Measurements from ENCODE around the gene RASSF3. TPM values are rescaled to one million over a fixed set of nuclear protein-coding genes. Genes with fewer than 3 reads are reported as not detected.

RASSF3 gene
- 6.8 and 9.4 TPM in 2 replicates for total RNA-seq (2012; rRNA removed)

DNA sequence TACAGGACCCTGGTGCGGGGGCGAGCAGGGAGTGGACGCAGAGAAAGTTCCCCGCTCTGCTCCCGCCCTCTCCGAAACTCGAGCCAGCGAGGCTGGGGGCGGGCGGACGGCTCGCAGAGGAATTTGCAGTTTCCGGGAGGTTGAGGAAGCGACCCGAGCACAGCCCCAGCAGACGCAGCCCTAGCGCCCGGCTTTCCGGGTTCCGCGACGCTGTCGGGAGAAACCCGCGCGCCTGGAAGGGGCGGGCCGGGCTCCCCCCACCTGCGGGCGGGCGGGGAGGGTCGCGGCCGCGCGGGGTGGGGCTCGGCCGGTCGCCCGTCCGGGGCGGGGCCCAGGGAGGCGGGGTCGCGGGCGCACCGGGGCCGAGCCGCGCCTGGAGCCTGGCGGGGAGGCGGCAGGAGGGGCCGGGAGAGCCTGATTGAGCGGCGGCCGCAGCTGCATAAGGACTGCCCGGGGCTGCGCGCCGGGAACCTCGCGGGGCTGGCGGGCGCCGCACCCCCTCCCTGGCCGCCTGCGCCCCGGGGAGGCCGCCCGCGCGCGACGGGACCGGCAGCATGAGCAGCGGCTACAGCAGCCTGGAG lies at the start of gene RASSF3:
TSS of gene RASSF3 (plus strand) at position 417 of the 581 bp plus-strand sequence. CDS start at position 555, 138 bp downstream.
- Histone ChIP-seq H3K4me2 (ENCODE audit: low read length) (peak within 1 kb of the TSS; percentile 83), H3K36me3 (ENCODE audit: insufficient read depth, low read length) (no peaks in the 10 kb centered on the region), H3K27me3 (ENCODE audit: control insufficient read depth, insufficient read depth, low read length) (no peaks in the 10 kb centered on the region), H3K4me3 (ENCODE audit: low read length) (peak within 1 kb of the TSS; percentile 82), H3K4me1 (ENCODE audit: control insufficient read depth, insufficient read depth, low read length) (peaks cover 12% of the 10 kb centered on the region), H3K9me3 (replicated peaks; ENCODE audit: low read length) (no peaks in the 10 kb centered on the region), H3K9ac (ENCODE audit: low read depth, low read length) (peak within 1 kb of the TSS; percentile 88)

DNA sequence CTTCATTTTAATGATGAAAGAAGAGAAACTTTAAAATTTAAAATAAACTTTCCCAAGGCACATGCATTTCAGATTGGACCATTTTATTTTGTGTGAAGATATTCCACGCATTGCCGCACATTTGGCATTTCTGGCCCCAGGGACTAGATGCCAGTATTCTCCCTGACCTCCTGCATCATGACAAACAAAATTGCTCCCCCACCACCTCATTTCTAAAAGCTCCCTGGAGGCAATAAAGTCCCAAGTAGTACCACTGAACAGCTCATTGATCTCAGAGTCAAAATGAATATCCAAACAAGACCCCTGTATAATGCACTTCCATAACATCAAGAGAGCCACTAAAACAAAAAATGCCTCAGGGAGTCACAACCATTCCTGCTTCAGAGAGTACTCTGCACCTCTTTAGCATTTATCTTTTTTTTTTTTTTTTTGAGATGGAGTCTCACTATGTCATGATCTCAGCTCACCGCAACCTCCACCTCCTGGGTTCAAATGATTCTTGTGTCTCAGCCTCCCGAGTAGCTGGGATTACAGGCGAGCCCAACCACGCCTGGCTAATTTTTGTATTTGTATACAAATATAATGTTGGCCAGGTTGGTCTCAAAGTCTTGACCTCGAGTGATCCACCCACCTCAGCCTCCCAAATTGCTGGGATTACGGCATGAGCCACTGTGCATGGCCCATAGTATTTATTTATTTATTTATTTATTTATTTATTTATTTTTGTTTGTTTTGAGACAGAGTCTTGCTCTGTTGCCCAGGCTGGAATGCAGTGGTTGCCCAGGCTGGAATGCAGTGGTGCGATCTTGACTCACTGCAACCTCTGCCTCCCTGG lies 48.8 kb upstream of the RASSF3 start:
- Histone ChIP-seq H3K4me2 (ENCODE audit: low read length) (peak overlapping the region; percentile 42), H3K27me3 (ENCODE audit: control insufficient read depth, insufficient read depth, low read length) (peaks cover 31% of the 10 kb centered on the region), H3K4me3 (ENCODE audit: low read length) (no peak overlapping the region), H3K36me3 (ENCODE audit: insufficient read depth, low read length) (no peaks in the 10 kb centered on the region), H3K9me3 (replicated peaks; ENCODE audit: low read length) (no peaks in the 10 kb centered on the region), H3K4me1 (ENCODE audit: control insufficient read depth, insufficient read depth, low read length) (peaks cover 15% of the 10 kb centered on the region), H3K9ac (ENCODE audit: low read depth, low read length) (no peak overlapping the region)

GRCh38 chr12:64566122-64566521 lies 44.2 kb upstream of the RASSF3 start:
- Histone ChIP-seq H3K9ac (ENCODE audit: low read depth, low read length) (no peak overlapping the region), H3K4me2 (ENCODE audit: low read length) (no peak overlapping the region), H3K9me3 (replicated peaks; ENCODE audit: low read length) (no peaks in the 10 kb centered on the region), H3K36me3 (ENCODE audit: insufficient read depth, low read length) (no peaks in the 10 kb centered on the region), H3K27me3 (ENCODE audit: control insufficient read depth, insufficient read depth, low read length) (peaks cover 39% of the 10 kb centered on the region), H3K4me3 (ENCODE audit: low read length) (no peak overlapping the region), H3K4me1 (ENCODE audit: control insufficient read depth, insufficient read depth, low read length) (peaks cover 6% of the 10 kb centered on the region)

GRCh38 chr12:64566831-64567517 lies 43.3 kb upstream of the RASSF3 start:
- Histone ChIP-seq H3K4me3 (ENCODE audit: low read length) (no peak overlapping the region), H3K9ac (ENCODE audit: low read depth, low read length) (no peak overlapping the region)

DNA sequence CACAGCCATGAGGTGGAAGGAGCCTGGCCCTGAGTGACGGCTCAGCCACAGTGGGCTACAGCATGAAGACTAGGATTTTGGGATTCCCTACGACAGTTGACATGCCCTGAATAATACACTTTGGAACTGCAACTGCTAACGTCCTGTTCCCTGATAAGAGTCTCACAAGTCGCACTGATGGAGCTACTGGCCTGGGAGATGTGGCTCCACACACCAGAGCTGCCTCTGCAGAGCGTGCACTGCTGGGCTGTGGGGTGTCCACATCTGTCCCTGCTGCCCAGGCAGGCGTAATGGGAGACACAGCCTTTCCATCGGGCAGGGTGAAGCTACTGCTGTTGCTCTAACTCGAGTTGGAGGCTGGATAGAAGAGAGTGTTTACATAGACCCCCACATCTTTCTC lies 42.7 kb upstream of the RASSF3 start:
- Histone ChIP-seq H3K4me3 (ENCODE audit: low read length) (no peak overlapping the region), H3K4me2 (ENCODE audit: low read length) (no peak overlapping the region), H3K4me1 (ENCODE audit: control insufficient read depth, insufficient read depth, low read length) (no peaks in the 10 kb centered on the region), H3K9ac (ENCODE audit: low read depth, low read length) (no peak overlapping the region), H3K36me3 (ENCODE audit: insufficient read depth, low read length) (no peaks in the 10 kb centered on the region), H3K27me3 (ENCODE audit: control insufficient read depth, insufficient read depth, low read length) (peaks cover 52% of the 10 kb centered on the region), H3K9me3 (replicated peaks; ENCODE audit: low read length) (no peaks in the 10 kb centered on the region)

More at GRCh38 chr12:64566831-64567517, 43.3 kb upstream of the RASSF3 start:
- Histone ChIP-seq H3K9me3 (replicated peaks; ENCODE audit: low read length) (no peaks in the 10 kb centered on the region), H3K4me2 (ENCODE audit: low read length) (no peak overlapping the region), H3K4me1 (ENCODE audit: control insufficient read depth, insufficient read depth, low read length) (no peaks in the 10 kb centered on the region), H3K36me3 (ENCODE audit: insufficient read depth, low read length) (no peaks in the 10 kb centered on the region), H3K27me3 (ENCODE audit: control insufficient read depth, insufficient read depth, low read length) (peaks cover 48% of the 10 kb centered on the region)

DNA sequence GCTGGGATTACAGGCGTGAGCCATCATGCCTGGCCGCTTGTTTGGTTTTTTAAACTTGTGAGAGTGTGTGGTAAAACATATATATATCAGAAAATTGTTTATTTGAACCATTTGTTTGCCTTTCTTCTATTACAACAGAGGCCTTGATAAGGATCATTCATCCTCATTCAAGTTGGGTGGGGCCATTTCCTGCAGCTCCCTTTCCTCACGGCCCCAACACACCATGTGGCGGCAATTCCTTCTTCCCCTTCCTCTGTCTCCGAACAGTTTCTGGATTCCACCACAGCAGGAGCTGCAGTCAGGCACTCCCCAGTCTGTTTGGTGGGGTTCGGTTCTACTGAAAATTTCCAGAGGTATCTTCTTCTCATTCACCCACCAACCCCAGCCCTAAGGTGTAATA lies 42.0 kb upstream of the RASSF3 start:
- Histone ChIP-seq H3K4me3 (ENCODE audit: low read length) (no peak overlapping the region), H3K27me3 (ENCODE audit: control insufficient read depth, insufficient read depth, low read length) (peaks cover 59% of the 10 kb centered on the region), H3K9ac (ENCODE audit: low read depth, low read length) (no peak overlapping the region), H3K36me3 (ENCODE audit: insufficient read depth, low read length) (no peaks in the 10 kb centered on the region), H3K4me2 (ENCODE audit: low read length) (no peak overlapping the region), H3K9me3 (replicated peaks; ENCODE audit: low read length) (no peaks in the 10 kb centered on the region), H3K4me1 (ENCODE audit: control insufficient read depth, insufficient read depth, low read length) (no peaks in the 10 kb centered on the region)

- H3K27me3 ChIP-seq (ENCODE audit: control insufficient read depth, insufficient read depth, low read length) = peaks cover 62% of the 10 kb centered on the region
- no peak overlapping the region for H3K4me2 ChIP-seq (ENCODE audit: low read length)
- H3K4me3 ChIP-seq (ENCODE audit: low read length) = no peak overlapping the region
- H3K36me3 ChIP-seq (ENCODE audit: insufficient read depth, low read length) = no peaks in the 10 kb centered on the region
- peaks cover 6% of the 10 kb centered on the region for H3K9me3 ChIP-seq (replicated peaks; ENCODE audit: low read length)
- no peak overlapping the region for H3K9ac ChIP-seq (ENCODE audit: low read depth, low read length)
- no peaks in the 10 kb centered on the region for H3K4me1 ChIP-seq (ENCODE audit: control insufficient read depth, insufficient read depth, low read length)
Measured at GRCh38 chr12:64569923-64570691, 40.2 kb upstream of the RASSF3 start.

DNA sequence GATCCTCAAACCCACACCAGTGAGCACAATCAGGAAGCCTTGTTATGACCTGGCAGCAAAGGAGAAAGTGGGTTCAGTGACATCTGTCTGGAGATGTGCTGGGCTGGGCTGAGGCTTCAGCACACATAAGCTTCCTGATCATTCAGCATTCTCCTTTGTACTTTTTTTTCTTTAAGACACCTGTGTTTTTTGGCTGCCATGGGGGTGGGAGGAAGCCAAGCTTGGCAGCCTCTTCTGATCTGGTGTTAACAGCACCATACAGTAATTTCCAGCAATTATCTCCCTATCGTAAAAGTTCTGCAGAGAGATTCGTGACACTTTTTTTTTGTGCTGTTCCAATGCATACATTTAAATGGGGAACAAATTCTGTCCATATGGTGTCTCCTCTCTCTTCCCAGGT lies 38.9 kb upstream of the RASSF3 start:
- no peak overlapping the region for H3K9ac ChIP-seq (ENCODE audit: low read depth, low read length)
- H3K4me1 ChIP-seq (ENCODE audit: control insufficient read depth, insufficient read depth, low read length) = no peaks in the 10 kb centered on the region
- no peaks in the 10 kb centered on the region for H3K36me3 ChIP-seq (ENCODE audit: insufficient read depth, low read length)
- H3K27me3 ChIP-seq (ENCODE audit: control insufficient read depth, insufficient read depth, low read length) = peaks cover 59% of the 10 kb centered on the region
- H3K4me2 ChIP-seq (ENCODE audit: low read length) = no peak overlapping the region
- no peak overlapping the region for H3K4me3 ChIP-seq (ENCODE audit: low read length)
- H3K9me3 ChIP-seq (replicated peaks; ENCODE audit: low read length) = peaks cover 6% of the 10 kb centered on the region

- Histone ChIP-seq H3K36me3 (ENCODE audit: insufficient read depth, low read length) (no peaks in the 10 kb centered on the region), H3K9ac (ENCODE audit: low read depth, low read length) (no peak overlapping the region), H3K27me3 (ENCODE audit: control insufficient read depth, insufficient read depth, low read length) (peaks cover 51% of the 10 kb centered on the region), H3K9me3 (replicated peaks; ENCODE audit: low read length) (peaks cover 6% of the 10 kb centered on the region), H3K4me3 (ENCODE audit: low read length) (no peak overlapping the region), H3K4me2 (ENCODE audit: low read length) (no peak overlapping the region), H3K4me1 (ENCODE audit: control insufficient read depth, insufficient read depth, low read length) (no peaks in the 10 kb centered on the region)
Measured at GRCh38 chr12:64572241-64572640, 38.1 kb upstream of the RASSF3 start.

DNA sequence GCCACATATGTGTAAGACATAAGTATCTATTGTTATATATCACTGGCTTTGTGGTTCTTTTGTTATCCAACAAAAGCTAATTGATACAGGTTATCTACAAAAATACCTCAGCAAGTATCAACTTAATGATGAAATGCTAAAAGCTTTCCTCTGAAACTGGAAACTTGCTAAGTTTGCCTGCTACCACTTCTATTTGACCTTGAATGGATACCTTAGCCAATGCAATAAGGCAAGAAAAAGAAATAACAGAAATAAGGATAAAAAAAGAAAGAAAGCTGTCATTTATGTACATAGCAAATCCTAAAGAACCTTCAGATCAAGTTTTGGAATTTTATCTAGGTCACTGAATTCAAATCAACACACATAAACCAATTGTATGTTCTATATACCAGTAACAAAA lies 35.5 kb upstream of the RASSF3 start:
- H3K4me1 ChIP-seq (ENCODE audit: control insufficient read depth, insufficient read depth, low read length) = no peaks in the 10 kb centered on the region
- no peak overlapping the region for H3K4me3 ChIP-seq (ENCODE audit: low read length)
- H3K27me3 ChIP-seq (ENCODE audit: control insufficient read depth, insufficient read depth, low read length) = peaks cover 41% of the 10 kb centered on the region
- peaks cover 6% of the 10 kb centered on the region for H3K9me3 ChIP-seq (replicated peaks; ENCODE audit: low read length)
- no peak overlapping the region for H3K4me2 ChIP-seq (ENCODE audit: low read length)
- H3K36me3 ChIP-seq (ENCODE audit: insufficient read depth, low read length) = no peaks in the 10 kb centered on the region
- no peak overlapping the region for H3K9ac ChIP-seq (ENCODE audit: low read depth, low read length)

DNA sequence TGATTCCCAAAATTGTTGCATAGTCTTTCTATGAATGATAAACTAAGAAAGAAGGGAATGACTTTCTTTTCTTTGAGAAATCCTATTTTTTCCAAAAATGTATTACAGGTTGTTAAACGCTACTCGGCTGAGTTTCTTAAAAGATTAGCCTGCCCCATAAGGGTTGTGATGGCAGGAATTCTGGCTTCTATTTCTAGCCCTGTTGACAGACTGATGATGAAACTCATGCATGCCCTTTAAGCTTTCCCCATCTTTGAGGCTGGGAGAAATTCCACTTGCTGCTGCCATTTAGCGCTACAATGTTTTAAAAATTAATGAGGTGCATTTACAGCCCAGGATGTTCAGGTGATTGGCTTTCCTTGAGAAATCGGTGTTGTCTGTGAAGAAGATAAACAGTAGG lies 33.2 kb upstream of the RASSF3 start:
- H3K9me3 ChIP-seq (replicated peaks; ENCODE audit: low read length) = peaks cover 6% of the 10 kb centered on the region
- H3K36me3 ChIP-seq (ENCODE audit: insufficient read depth, low read length) = no peaks in the 10 kb centered on the region
- peaks cover 37% of the 10 kb centered on the region for H3K27me3 ChIP-seq (ENCODE audit: control insufficient read depth, insufficient read depth, low read length)
- H3K4me3 ChIP-seq (ENCODE audit: low read length) = no peak overlapping the region
- H3K4me1 ChIP-seq (ENCODE audit: control insufficient read depth, insufficient read depth, low read length) = no peaks in the 10 kb centered on the region
- no peak overlapping the region for H3K4me2 ChIP-seq (ENCODE audit: low read length)
- H3K9ac ChIP-seq (ENCODE audit: low read depth, low read length) = no peak overlapping the region
